Astrocyte (in vitro differentiated cells and primary cell): ENCODE data around the gene GGCT.

Experiments
- EZH2 ChIP-seq: IDR thresholded peaks from 2 replicates; pipeline ENCODE4 v1.6.1; 2012; ENCODE audit warnings: mild to moderate bottlenecking, low read length, inconsistent platforms; ENCODE audit not compliant: insufficient read depth
- TF ChIP-seq, protein P1 (sequence below): IDR thresholded peaks from 2 replicates; pipeline ENCODE4 v1.5.1; 2011; ENCODE audit warnings: low read depth, mild to moderate bottlenecking, inconsistent platforms, low read length, moderate library complexity; ENCODE audit not compliant: insufficient read depth

DNA sequence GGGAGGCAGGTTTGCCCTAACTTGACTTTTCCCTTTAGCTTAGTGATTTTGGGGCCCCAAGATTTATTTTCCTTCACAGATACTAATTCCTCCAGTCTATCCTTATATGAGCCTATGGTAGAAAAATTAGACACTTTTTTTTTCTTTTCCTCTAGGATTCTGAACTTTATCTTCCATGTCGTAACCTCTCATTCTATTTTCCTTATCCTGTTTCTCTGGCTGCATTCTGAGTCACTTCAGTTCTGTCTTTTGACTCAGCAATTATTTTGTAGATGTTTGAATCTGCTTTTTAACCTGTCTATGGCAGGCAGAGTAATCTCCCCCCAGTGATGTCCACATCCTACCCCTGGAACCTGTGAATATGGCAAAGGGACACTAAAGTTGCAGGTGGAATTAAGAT lies 19.0 kb downstream of the GGCT start:
- no peak for TF ChIP-seq EZH2
- TF ChIP-seq, protein P1, sequence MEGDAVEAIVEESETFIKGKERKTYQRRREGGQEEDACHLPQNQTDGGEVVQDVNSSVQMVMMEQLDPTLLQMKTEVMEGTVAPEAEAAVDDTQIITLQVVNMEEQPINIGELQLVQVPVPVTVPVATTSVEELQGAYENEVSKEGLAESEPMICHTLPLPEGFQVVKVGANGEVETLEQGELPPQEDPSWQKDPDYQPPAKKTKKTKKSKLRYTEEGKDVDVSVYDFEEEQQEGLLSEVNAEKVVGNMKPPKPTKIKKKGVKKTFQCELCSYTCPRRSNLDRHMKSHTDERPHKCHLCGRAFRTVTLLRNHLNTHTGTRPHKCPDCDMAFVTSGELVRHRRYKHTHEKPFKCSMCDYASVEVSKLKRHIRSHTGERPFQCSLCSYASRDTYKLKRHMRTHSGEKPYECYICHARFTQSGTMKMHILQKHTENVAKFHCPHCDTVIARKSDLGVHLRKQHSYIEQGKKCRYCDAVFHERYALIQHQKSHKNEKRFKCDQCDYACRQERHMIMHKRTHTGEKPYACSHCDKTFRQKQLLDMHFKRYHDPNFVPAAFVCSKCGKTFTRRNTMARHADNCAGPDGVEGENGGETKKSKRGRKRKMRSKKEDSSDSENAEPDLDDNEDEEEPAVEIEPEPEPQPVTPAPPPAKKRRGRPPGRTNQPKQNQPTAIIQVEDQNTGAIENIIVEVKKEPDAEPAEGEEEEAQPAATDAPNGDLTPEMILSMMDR: no peak
